ENCODE measurements around the gene COL4A2. TPM values are rescaled to one million over a fixed set of nuclear protein-coding genes. Genes with fewer than 3 reads are reported as not detected.
A peak's percentile ranks its signal among the peaks of the same experiment; 100 is the strongest.

The COL4A2 gene
- total and polyA plus RNA-seq, 4 donors: 8.0 to 45.2 (median 40.3) TPM

- no peak overlapping the region for H3K9ac ChIP-seq (ENCODE audit: low read depth in 1 of 2, low read length in 2 of 2)
- peak overlapping the region in 1 of 2 donors; percentile 38 for H3K27ac ChIP-seq (ENCODE audit: low read depth in 1 of 2, low read length in 2 of 2)
- no peaks in the 10 kb centered on the region for H3K9me3 ChIP-seq (ENCODE audit: control insufficient read depth in 4 of 4, low read length in 3 of 4)
- no peak overlapping the region for H3K4me3 ChIP-seq (ENCODE audit: low read depth in 1 of 3, low read length in 3 of 3)
- no peak for DNase-seq (ENCODE audit: low spot score)
- peaks cover 0 to 2% (median 0%) of the 10 kb centered on the region in 4 donors for H3K4me1 ChIP-seq (ENCODE audit: control insufficient read depth in 4 of 4, insufficient read depth in 4 of 4, low read length in 3 of 4)
- H3K36me3 ChIP-seq (ENCODE audit: control insufficient read depth in 4 of 4, insufficient read depth in 3 of 4, low read depth in 1 of 4, low read length in 3 of 4): no peaks in the 10 kb centered on the region
- no peaks in the 10 kb centered on the region for H3K27me3 ChIP-seq (ENCODE audit: control insufficient read depth in 4 of 4, insufficient read depth in 4 of 4, low read length in 3 of 4)
- TF ChIP-seq FOXA1 (IDR thresholded peaks at IDR 0.05) (no peak), ATF3 (IDR thresholded peaks at IDR 0.05) (no peak), ZBTB33 (IDR thresholded peaks at IDR 0.05) (no peak), RXRA (IDR thresholded peaks at IDR 0.05) (no peak), GABPA (IDR thresholded peaks at IDR 0.05 in 1 of 2, conservative IDR thresholded peaks at IDR 0.05 in 1 of 2) (no peak)
- 79% methylated on average over 11 of the region's 11 CpGs for WGBS
Observed at GRCh38 chr13:110262082-110262436, 45.0 kb upstream of the COL4A2 start.

GRCh38 chr13:110262508-110263291 lies 44.4 kb upstream of the COL4A2 start:
- H3K27me3 ChIP-seq (ENCODE audit: control insufficient read depth in 4 of 4, insufficient read depth in 4 of 4, low read length in 3 of 4): no peaks in the 10 kb centered on the region
- peaks cover 0 to 2% (median 0%) of the 10 kb centered on the region in 4 donors for H3K4me1 ChIP-seq (ENCODE audit: control insufficient read depth in 4 of 4, insufficient read depth in 4 of 4, low read length in 3 of 4)
- no peak overlapping the region for H3K9ac ChIP-seq (ENCODE audit: low read depth in 1 of 2, low read length in 2 of 2)
- H3K27ac ChIP-seq (ENCODE audit: low read depth in 1 of 2, low read length in 2 of 2): peak overlapping the region; percentile 23 to 46
- H3K4me3 ChIP-seq (ENCODE audit: low read depth in 1 of 3, low read length in 3 of 3): no peak overlapping the region
- no peaks in the 10 kb centered on the region for H3K36me3 ChIP-seq (ENCODE audit: control insufficient read depth in 4 of 4, insufficient read depth in 3 of 4, low read depth in 1 of 4, low read length in 3 of 4)
- DNase-seq (ENCODE audit: low spot score): no peak
- no peaks in the 10 kb centered on the region for H3K9me3 ChIP-seq (ENCODE audit: control insufficient read depth in 4 of 4, low read length in 3 of 4)
- TF ChIP-seq NR2F2 (IDR thresholded peaks at IDR 0.05) (peak; percentile 90), ZBTB33 (IDR thresholded peaks at IDR 0.05) (no peak)
- WGBS: 44% methylated on average over 11 of the region's 11 CpGs

GRCh38 chr13:110263404-110263803 lies 43.7 kb upstream of the COL4A2 start:
- no peaks in the 10 kb centered on the region for H3K27me3 ChIP-seq (ENCODE audit: control insufficient read depth in 4 of 4, insufficient read depth in 4 of 4, low read length in 3 of 4)
- peaks cover 0 to 2% (median 0%) of the 10 kb centered on the region in 4 donors for H3K4me1 ChIP-seq (ENCODE audit: control insufficient read depth in 4 of 4, insufficient read depth in 4 of 4, low read length in 3 of 4)
- H3K27ac ChIP-seq (ENCODE audit: low read depth in 1 of 2, low read length in 2 of 2): no peak overlapping the region
- H3K9me3 ChIP-seq (ENCODE audit: control insufficient read depth in 4 of 4, low read length in 3 of 4): no peaks in the 10 kb centered on the region
- H3K9ac ChIP-seq (ENCODE audit: low read depth in 1 of 2, low read length in 2 of 2): no peak overlapping the region
- no peak for DNase-seq (ENCODE audit: low spot score)
- TF ChIP-seq FOXA1 (IDR thresholded peaks at IDR 0.05) (no peak), ZBTB33 (IDR thresholded peaks at IDR 0.05) (no peak), HNF4A (conservative IDR thresholded peaks at IDR 0.05) (no peak), RAD21 (IDR thresholded peaks at IDR 0.05) (no peak), CTCF (IDR thresholded peaks at IDR 0.05; ENCODE audit: low read depth, low read length, missing input control) (no peak), RXRA (IDR thresholded peaks at IDR 0.05) (no peak)
- H3K36me3 ChIP-seq (ENCODE audit: control insufficient read depth in 4 of 4, insufficient read depth in 3 of 4, low read depth in 1 of 4, low read length in 3 of 4): no peaks in the 10 kb centered on the region
- H3K4me3 ChIP-seq (ENCODE audit: low read depth in 1 of 3, low read length in 3 of 3): no peak overlapping the region
- WGBS: 86% methylated on average over 5 of the region's 5 CpGs

All from liver (tissue), 9 donors.